Stomach smooth muscle (tissue), 2 donors: Measurements from ENCODE around the gene STK40.

Source experiments
- H3K27ac ChIP-seq: one replicate; pipeline ENCODE4 v1.7.0; 2013; ENCODE audit warnings: mild to moderate bottlenecking, low read length, inconsistent platforms
- H3K27me3 ChIP-seq, 2 donors: one replicate each; pipeline ENCODE4 v1.7.0; 2013; ENCODE audit warnings: low read length in 2 of 2; ENCODE audit not compliant: insufficient read depth in 2 of 2, control insufficient read depth in 1 of 2
- H3K36me3 ChIP-seq, 2 donors: one replicate each; pipeline ENCODE4 v1.7.0; 2013; ENCODE audit warnings: low read length in 2 of 2; ENCODE audit not compliant: control insufficient read depth in 2 of 2, insufficient read depth in 2 of 2
- H3K4me1 ChIP-seq: one replicate; pipeline ENCODE4 v1.7.0; 2013; ENCODE audit warnings: low read length; ENCODE audit not compliant: control insufficient read depth, insufficient read depth
- H3K4me3 ChIP-seq, 2 donors: one replicate each; pipeline ENCODE4 v1.7.0; 2013; ENCODE audit warnings: low read length in 2 of 2
- H3K9ac ChIP-seq, 2 donors: one replicate each; pipeline ENCODE4 v1.7.0; 2013; ENCODE audit warnings: low read length in 2 of 2, mild to moderate bottlenecking in 1 of 2
- H3K9me3 ChIP-seq, 2 donors: one replicate each; pipeline ENCODE4 v1.7.0; 2013; ENCODE audit warnings: low read length in 2 of 2; ENCODE audit not compliant: control insufficient read depth in 2 of 2
- donor health status: healthy.
- donor health status: Pancreatic carcinoma.

STK40 gene

GRCh38 chr1:36309397-36309796, 76.3 kb downstream of the STK40 start:
- H3K4me1 ChIP-seq = peaks cover 16% of the 10 kb centered on the region
- no peak overlapping the region for H3K9ac ChIP-seq
- no peak overlapping the region for H3K4me3 ChIP-seq
- H3K27me3 ChIP-seq = no peaks in the 10 kb centered on the region
- H3K27ac ChIP-seq = no peak overlapping the region
- peaks cover 0 to 3% of the 10 kb centered on the region in 2 donors for H3K36me3 ChIP-seq
- H3K9me3 ChIP-seq = no peaks in the 10 kb centered on the region

- H3K4me3 ChIP-seq = peak overlapping the region; percentile 83 to 91
- peaks cover 16% of the 10 kb centered on the region for H3K4me1 ChIP-seq
- peak overlapping the region in 1 of 2 donors; percentile 50 for H3K9ac ChIP-seq
- peaks cover under 1 to 9% of the 10 kb centered on the region in 2 donors for H3K36me3 ChIP-seq
- no peaks in the 10 kb centered on the region for H3K9me3 ChIP-seq
- no peak overlapping the region for H3K27ac ChIP-seq
- H3K27me3 ChIP-seq = no peaks in the 10 kb centered on the region
Measured at GRCh38 chr1:36307601-36308330, 78.0 kb downstream of the STK40 start.

GRCh38 chr1:36306902-36307456, 78.7 kb downstream of the STK40 start:
- H3K4me1 ChIP-seq = peaks cover 16% of the 10 kb centered on the region
- H3K27ac ChIP-seq = no peak overlapping the region
- H3K9ac ChIP-seq = peak overlapping the region; percentile 50 to 69

GRCh38 chr1:36306210-36306901, 79.4 kb downstream of the STK40 start, which contains the start of gene SH3D21:
Gene SH3D21, plus strand, starts transcription at chr1:36306368. Its CDS starts 53 bp downstream, at chr1:36306421.
- H3K9ac ChIP-seq = peak within 1 kb of the TSS; percentile 50 to 69
- peaks cover 16% of the 10 kb centered on the region for H3K4me1 ChIP-seq
- no peaks in the 10 kb centered on the region for H3K27me3 ChIP-seq
- peak within 1 kb of the TSS; percentile 24 for H3K27ac ChIP-seq
- H3K36me3 ChIP-seq = peaks cover 14 to 22% of the 10 kb centered on the region in 2 donors
- H3K4me3 ChIP-seq = peak within 1 kb of the TSS; percentile 83 to 91
- H3K9me3 ChIP-seq = no peaks in the 10 kb centered on the region

More at GRCh38 chr1:36306902-36307456, 78.7 kb downstream of the STK40 start:
- Histone ChIP-seq H3K4me3 (peak overlapping the region; percentile 83 to 91), H3K9me3 (no peaks in the 10 kb centered on the region), H3K36me3 (peaks cover 8 to 16% of the 10 kb centered on the region in 2 donors), H3K27me3 (no peaks in the 10 kb centered on the region)

- H3K4me3 ChIP-seq = peak overlapping the region in 1 of 2 donors; percentile 91
- peaks cover 19 to 27% of the 10 kb centered on the region in 2 donors for H3K36me3 ChIP-seq
- H3K9me3 ChIP-seq = no peaks in the 10 kb centered on the region
- no peaks in the 10 kb centered on the region for H3K27me3 ChIP-seq
- H3K27ac ChIP-seq = no peak overlapping the region
- no peak overlapping the region for H3K9ac ChIP-seq
- peaks cover 16% of the 10 kb centered on the region for H3K4me1 ChIP-seq
Measured at GRCh38 chr1:36305915-36306209, 79.9 kb downstream of the STK40 start.

GRCh38 chr1:36304970-36305914, 80.5 kb downstream of the STK40 start:
- Histone ChIP-seq H3K4me3 (no peak overlapping the region), H3K4me1 (peaks cover 16% of the 10 kb centered on the region), H3K36me3 (peaks cover 25 to 33% of the 10 kb centered on the region in 2 donors), H3K9me3 (no peaks in the 10 kb centered on the region), H3K27ac (no peak overlapping the region), H3K9ac (no peak overlapping the region), H3K27me3 (no peaks in the 10 kb centered on the region)

GRCh38 chr1:36304521-36304920, 81.2 kb downstream of the STK40 start:
- Histone ChIP-seq H3K36me3 (peaks cover 32 to 39% of the 10 kb centered on the region in 2 donors), H3K4me3 (no peak overlapping the region), H3K9ac (no peak overlapping the region), H3K9me3 (no peaks in the 10 kb centered on the region), H3K27me3 (no peaks in the 10 kb centered on the region), H3K27ac (no peak overlapping the region), H3K4me1 (peaks cover 16% of the 10 kb centered on the region)

- H3K9me3 ChIP-seq = no peaks in the 10 kb centered on the region
- H3K4me3 ChIP-seq = no peak overlapping the region
- H3K4me1 ChIP-seq = peaks cover 16% of the 10 kb centered on the region
- H3K27me3 ChIP-seq = no peaks in the 10 kb centered on the region
- H3K9ac ChIP-seq = no peak overlapping the region
- H3K36me3 ChIP-seq = peaks cover 32 to 39% of the 10 kb centered on the region in 2 donors
- no peak overlapping the region for H3K27ac ChIP-seq
Measured at GRCh38 chr1:36303650-36304360, 81.9 kb downstream of the STK40 start.

- Histone ChIP-seq H3K9me3 (no peaks in the 10 kb centered on the region), H3K4me3 (no peak overlapping the region), H3K4me1 (peaks cover 16% of the 10 kb centered on the region), H3K27me3 (no peaks in the 10 kb centered on the region), H3K9ac (no peak overlapping the region), H3K27ac (no peak overlapping the region), H3K36me3 (peaks cover 35 to 43% of the 10 kb centered on the region in 2 donors)
Measured at GRCh38 chr1:36303244-36303643, 82.5 kb downstream of the STK40 start.

- H3K36me3 ChIP-seq = peaks cover 44 to 56% of the 10 kb centered on the region in 2 donors
- no peaks in the 10 kb centered on the region for H3K9me3 ChIP-seq
- peaks cover 5% of the 10 kb centered on the region for H3K4me1 ChIP-seq
- H3K27me3 ChIP-seq = no peaks in the 10 kb centered on the region
- no peak overlapping the region for H3K4me3 ChIP-seq
- no peak overlapping the region for H3K27ac ChIP-seq
- no peak overlapping the region for H3K9ac ChIP-seq
Measured at GRCh38 chr1:36301220-36301619, 84.5 kb downstream of the STK40 start.
